NCI-H2081 (cell line): ENCODE data around the gene NEDD4L.

Source experiments
- DNase-seq, 2 experiments: peaks; one replicate each; lab custom pipeline; 2025; lab: John Stamatoyannopoulos, UW

NEDD4L gene

GRCh38 chr18:58351776-58352175 lies 307.8 kb downstream of the NEDD4L start:
- no peak for DNase-seq

- no peak for DNase-seq
These were observed 309.6 kb downstream of the NEDD4L start for GRCh38 chr18:58353581-58353980.

DNA sequence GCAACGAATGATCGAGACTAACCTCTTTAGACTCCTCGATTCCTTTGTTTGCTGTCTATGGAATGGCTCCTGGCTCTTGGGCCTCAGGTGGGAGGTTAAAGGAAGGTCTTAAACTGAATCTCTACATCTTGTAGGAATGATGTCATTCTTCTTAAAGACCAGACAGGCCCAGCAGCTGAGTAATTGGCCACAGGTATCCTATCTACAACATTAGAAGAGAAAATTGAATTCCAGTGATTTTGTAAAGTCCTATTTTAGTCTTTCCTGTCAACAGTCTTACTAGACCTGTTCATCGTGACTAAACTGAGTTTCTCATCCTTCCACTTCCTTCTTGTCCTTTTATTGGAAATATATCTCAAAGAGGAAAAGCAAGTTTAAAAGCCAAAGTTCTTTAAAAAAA lies 310.0 kb downstream of the NEDD4L start:
- DNase-seq: no peak

- DNase-seq: no peak
These were observed 310.8 kb downstream of the NEDD4L start for GRCh38 chr18:58354791-58355190.

DNA sequence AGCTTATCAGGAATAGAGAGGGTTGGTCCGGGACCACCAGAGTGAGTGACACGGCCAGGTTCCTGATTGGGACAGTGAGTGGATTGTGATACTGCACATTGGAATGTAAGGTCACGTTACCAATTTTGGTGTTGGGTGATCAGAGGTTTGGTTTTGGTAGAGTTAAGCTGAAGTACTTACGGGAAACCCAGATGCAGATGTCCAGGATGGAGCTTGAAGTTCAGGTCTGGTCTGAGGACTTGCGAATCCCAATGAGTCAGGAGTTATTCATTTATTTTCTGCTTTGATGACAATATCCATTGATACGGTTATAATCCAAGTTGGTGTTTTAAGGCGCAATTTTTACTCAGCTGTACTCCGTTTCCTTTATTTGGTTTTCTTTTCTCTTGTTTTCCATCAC lies 311.2 kb downstream of the NEDD4L start:
- no peak for DNase-seq

GRCh38 chr18:58359218-58359617 lies 315.2 kb downstream of the NEDD4L start:
- no peak for DNase-seq

- DNase-seq: no peak
These were observed 315.6 kb downstream of the NEDD4L start for GRCh38 chr18:58359620-58360019.

DNA sequence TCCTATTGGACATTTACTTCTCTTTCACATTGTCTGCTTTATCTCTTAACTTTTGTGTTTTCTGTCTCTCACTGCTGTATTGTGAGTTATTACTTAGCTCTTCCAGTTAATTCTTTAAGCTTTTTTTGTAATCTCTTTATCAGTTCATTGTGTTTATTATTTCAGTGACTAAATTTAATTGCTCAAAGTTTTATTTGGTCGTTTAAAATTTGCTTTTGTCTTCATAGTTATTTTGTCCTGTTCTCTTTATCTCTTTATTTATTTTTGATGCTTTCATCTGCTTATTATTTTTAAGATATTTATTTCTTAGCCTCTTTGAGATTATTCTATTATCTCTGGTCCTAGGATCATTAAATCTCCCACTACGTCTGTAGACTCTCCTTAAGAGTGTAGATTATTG lies 316.3 kb downstream of the NEDD4L start:
- no peak for DNase-seq

GRCh38 chr18:58361212-58361611 lies 317.2 kb downstream of the NEDD4L start:
- DNase-seq: no peak

DNA sequence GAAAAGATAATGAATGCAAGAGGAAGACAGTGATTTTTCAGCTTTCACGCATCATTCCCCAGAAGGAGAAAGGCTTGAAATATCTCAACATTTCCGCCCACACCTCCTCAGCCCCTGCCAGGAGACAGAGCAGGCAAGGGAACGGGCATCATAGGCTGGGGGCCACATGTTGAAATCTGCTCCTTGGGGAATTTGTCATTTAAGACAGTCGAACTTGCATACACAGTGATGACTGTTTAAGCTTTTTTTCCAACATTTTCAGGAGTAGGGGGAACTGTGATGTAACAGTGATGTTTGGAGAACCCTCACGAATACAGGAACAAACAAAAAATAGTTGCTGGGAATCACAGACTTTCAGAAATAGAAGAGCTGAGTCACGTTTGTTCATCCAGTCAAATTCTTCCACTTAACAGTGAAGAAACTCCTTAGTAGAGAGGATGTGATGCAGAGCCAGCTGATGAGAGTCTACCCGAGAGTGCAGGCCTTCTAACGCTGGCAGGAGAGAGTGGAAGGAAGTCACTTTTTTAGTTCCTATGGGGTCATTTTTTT lies 318.1 kb downstream of the NEDD4L start:
- DNase-seq: no peak

GRCh38 chr18:58362829-58363271 lies 318.8 kb downstream of the NEDD4L start:
- DNase-seq: no peak

GRCh38 chr18:58363767-58364540 lies 319.9 kb downstream of the NEDD4L start:
- no peak for DNase-seq

GRCh38 chr18:58364876-58365528 lies 321.0 kb downstream of the NEDD4L start:
- DNase-seq: no peak

DNA sequence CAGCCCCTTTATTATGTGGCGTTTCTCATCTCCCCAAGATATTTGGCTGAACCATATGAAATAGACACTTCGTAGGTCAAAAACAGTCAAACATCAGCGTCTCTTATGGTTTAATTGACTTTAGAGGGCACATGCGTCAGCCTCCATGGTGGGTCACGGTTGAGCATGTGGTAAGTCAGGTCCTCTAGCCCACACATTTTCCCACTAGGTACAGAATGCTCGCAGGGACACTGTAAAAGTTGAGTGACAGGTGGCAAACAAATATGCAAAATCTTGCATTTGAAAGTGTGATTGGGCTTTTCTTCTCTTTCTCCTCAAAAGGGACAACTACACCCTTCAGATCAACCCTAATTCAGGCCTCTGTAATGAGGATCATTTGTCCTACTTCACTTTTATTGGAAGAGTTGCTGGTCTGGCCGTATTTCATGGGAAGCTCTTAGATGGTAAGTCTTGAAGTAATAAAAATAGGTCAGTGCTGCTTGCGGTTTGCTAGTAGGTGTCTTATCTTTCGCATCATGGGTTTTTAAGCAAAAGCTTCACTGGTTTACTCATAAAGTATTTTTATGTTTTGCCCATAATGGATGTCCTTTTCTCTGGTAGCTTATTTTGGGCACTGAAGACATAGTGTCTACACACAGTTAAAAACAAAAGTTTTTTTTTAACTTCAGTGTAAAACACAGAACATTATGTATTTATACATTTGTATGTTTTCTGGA lies 323.6 kb downstream of the NEDD4L start:
- DNase-seq: no peak

DNA sequence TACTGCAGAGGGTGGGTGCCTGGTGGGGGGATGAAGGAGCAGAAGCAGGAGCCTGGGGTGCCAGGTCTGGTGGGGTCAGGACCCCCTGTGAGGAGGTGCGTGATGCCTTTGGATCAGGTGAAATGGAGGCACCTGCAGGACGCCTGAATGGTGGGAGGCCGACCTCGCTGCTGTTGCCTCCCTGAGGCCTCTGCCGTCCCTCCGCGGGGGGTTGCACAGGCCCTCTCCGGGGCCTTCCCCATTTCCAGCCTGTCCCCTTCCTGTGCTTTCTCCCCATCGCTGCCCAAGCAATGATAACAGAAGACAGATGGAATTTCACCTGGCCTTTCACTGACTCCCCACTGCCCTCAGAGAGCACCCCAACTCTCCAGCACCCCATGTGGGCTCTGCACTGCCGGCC lies 325.6 kb downstream of the NEDD4L start:
- no peak for DNase-seq

GRCh38 chr18:58370038-58370580 lies 326.1 kb downstream of the NEDD4L start:
- no peak for DNase-seq

DNA sequence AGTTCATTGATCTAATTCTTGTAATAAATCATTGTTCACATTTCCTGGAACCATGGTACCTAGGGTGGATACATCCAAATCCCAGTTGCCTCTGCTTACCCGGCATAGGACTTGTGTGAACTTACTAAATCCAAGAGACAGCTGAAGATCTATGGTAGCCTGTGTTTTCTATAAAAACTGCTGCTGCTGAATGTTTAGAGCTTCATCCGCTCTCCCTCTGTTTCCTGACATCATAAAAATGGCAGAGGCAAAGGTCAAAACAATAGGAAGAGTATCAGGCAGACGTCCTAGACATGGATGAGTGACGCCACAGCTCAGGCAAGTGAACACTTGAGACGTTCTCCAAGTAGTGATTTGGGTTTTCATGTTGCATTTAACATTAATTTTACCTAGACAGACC lies 326.6 kb downstream of the NEDD4L start:
- no peak for DNase-seq

GRCh38 chr18:58373481-58373880 lies 329.5 kb downstream of the NEDD4L start:
- DNase-seq: no peak

DNA sequence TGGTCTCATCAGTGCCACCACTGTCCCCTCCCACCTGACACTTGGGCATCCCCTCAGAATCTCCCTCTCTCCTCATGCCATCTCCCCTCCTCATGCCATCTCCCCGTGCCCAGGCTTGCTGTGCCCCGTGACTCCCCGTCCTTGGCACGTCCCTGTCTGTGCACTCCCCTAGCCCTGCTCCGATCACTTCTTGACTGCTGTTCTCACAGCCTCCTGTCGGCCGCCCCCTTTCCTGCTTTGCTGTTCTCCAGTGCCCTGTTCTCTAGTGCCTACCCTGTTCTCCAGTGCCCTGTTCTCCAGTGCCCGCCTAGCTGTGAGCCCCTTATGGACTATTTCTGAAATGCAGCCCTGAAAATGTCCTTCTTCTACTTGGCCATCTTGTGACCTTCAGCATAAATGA lies 331.0 kb downstream of the NEDD4L start:
- no peak for DNase-seq

- DNase-seq: no peak
These were observed 334.7 kb downstream of the NEDD4L start for GRCh38 chr18:58378411-58379379.

- DNase-seq: no peak
These were observed 335.4 kb downstream of the NEDD4L start for GRCh38 chr18:58379443-58379842.
